Effector memory CD4-positive, alpha-beta T cell (primary cell): ENCODE results near the gene VBP1.
"Not testable (repeated sequence)": the region's sequence is repeated elsewhere in the genome, so short reads cannot be mapped to it uniquely, and the experiment has no call there.

Experiments
- DNase-seq, 3 donors: peaks; one replicate each; pipeline ENCODE4 v3.0.0-alpha.2; 2020
- H3K27ac ChIP-seq: 2 replicates; pipeline ENCODE4 v1.7.0; 2013; ENCODE audit warnings: mild to moderate bottlenecking, low read length, moderate library complexity; ENCODE audit not compliant: insufficient read depth, poor library complexity, severe bottlenecking
- H3K27me3 ChIP-seq: replicated peaks from 2 replicates; pipeline ENCODE4 v1.7.0; 2013; ENCODE audit warnings: mild to moderate bottlenecking, low read length; ENCODE audit not compliant: insufficient read depth, control insufficient read depth, poor library complexity, severe bottlenecking
- H3K36me3 ChIP-seq: 2 replicates; pipeline ENCODE4 v1.7.0; 2013; ENCODE audit warnings: mild to moderate bottlenecking, low read length, moderate library complexity; ENCODE audit not compliant: control insufficient read depth, insufficient read depth
- H3K4me1 ChIP-seq: 2 replicates; pipeline ENCODE4 v1.7.0; 2013; ENCODE audit warnings: low read length, mild to moderate bottlenecking; ENCODE audit not compliant: control insufficient read depth, insufficient read depth, poor library complexity, severe bottlenecking
- H3K4me3 ChIP-seq: 2 replicates; pipeline ENCODE4 v1.7.0; 2013; ENCODE audit warnings: low read length, low read depth, mild to moderate bottlenecking; ENCODE audit not compliant: insufficient read depth, poor library complexity, severe bottlenecking
- H3K9me3 ChIP-seq: 2 replicates; pipeline ENCODE4 v1.7.0; 2013; ENCODE audit warnings: mild to moderate bottlenecking, low read length, moderate library complexity; ENCODE audit not compliant: control insufficient read depth

Gene VBP1

DNA sequence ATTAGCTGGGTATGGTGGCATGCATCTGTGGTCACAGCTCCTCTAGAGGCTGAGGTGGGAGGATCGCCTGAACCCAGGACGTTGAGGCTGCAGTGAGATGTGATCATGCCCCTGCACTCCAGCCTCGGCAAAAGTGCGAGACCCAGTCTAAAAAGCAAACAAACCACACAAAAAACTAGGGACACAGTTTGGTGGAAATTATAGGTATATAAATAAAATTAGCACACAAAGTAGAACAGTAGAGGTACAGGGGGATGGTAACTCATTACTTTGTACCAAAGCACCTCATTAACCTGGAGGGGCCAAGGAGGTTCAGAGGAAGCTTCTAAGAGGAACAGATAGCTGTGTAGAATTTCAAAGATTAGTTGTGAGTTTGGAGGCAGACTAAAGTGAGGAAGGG, 5.1 kb downstream of the VBP1 start:
- Histone ChIP-seq H3K27me3 (no peaks in the 10 kb centered on the region), H3K4me1 (peaks cover 7% of the 10 kb centered on the region), H3K36me3 (peaks cover 7% of the 10 kb centered on the region), H3K4me3 (no peak overlapping the region), H3K27ac (no peak overlapping the region), H3K9me3 (no peaks in the 10 kb centered on the region)
- no peak for DNase-seq

DNA sequence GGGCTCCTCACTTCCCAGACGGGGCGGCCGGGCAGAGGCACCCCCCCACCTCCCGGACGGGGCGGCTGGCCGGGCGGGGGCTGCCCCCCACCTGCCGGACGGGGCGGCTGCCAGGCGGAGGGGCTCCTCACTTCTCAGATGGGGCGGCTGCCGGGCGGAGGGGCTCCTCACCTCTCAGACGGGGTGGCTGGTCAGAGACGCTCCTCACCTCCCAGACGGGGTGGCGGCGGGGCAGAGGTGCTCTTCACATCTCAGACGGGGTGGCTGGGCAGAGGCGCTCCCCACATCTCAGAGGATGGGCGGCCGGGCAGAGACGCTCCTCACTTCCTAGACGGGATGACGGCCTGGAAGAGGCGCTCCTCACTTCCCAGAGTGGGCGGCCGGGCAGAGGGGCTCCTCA, 7.5 kb downstream of the VBP1 start:
- H3K9me3 ChIP-seq, H3K27me3 ChIP-seq, H3K4me1 ChIP-seq, H3K4me3 ChIP-seq, H3K27ac ChIP-seq, DNase-seq: not testable (repeated sequence)
- peaks cover 22% of the 10 kb centered on the region for H3K36me3 ChIP-seq

DNA sequence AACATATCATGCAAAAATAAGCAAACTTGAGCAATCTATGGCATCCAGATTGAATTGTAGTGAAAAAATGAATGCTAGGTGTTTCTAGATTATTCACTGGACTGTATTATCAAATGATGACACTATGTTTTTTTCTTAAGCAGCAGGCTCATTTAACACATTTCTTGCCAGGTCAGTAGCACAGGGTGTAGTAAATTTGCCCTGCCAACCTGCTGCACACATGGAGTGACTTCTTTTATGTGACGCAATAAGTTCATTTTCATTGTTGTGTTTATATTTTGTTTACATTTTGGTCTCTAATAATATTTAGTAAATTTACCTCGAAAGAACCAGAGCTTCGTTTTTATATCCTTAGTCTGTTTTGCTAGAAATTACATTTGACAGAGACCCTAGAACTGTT, 9.5 kb downstream of the VBP1 start:
- no peaks in the 10 kb centered on the region for H3K27me3 ChIP-seq

DNA sequence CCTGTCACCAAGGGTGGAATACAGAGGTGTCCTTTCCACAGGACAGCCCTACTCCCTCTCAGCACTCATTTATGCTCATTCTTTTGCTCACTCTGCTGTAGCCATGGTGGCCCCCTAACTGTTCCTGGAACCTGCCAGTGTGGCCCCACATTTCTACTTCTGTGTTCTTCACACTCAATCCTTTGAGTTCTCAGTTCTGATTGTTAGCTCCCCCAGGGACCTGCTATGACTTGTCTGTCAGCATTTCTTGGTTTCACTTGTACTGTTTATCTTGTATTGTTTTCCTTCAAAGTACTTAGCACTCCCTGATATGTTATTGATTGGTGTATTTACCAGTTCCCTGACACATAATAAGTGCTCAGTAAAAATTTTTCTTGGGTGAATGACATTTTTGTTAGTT, 14.9 kb downstream of the VBP1 start:
- DNase-seq: no peak
- peaks cover 18% of the 10 kb centered on the region for H3K36me3 ChIP-seq
- no peak overlapping the region for H3K27ac ChIP-seq
- H3K9me3 ChIP-seq: no peaks in the 10 kb centered on the region
- H3K4me1 ChIP-seq: no peaks in the 10 kb centered on the region
- no peak overlapping the region for H3K4me3 ChIP-seq
- H3K27me3 ChIP-seq: no peaks in the 10 kb centered on the region

More for the DNA sequence above, 9.5 kb downstream of the VBP1 start:
- Histone ChIP-seq H3K9me3 (no peaks in the 10 kb centered on the region), H3K27ac (no peak overlapping the region), H3K4me1 (no peaks in the 10 kb centered on the region), H3K36me3 (peaks cover 22% of the 10 kb centered on the region), H3K4me3 (no peak overlapping the region)
- no peak for DNase-seq

DNA sequence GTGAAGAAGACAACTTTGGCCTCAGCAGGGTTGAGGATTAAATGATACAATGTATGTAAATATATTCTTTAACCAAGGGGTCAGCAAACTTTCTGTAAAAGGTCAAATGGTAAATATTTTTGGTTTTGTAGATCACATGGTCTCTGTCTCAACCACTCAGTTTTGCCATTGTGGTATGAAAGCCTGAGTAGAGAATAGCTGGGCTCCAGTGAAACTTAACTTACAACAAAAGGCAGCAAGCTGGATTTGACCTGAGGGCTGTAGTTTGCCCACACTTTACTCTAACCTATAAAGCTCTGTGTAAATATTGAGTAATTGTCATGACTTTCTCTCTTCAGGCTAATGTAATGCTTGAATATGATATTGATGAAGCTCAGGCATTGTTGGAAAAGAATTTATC, 19.6 kb downstream of the VBP1 start:
- Histone ChIP-seq H3K27ac (no peak overlapping the region), H3K9me3 (no peaks in the 10 kb centered on the region), H3K4me3 (no peak overlapping the region), H3K36me3 (peaks cover 14% of the 10 kb centered on the region), H3K4me1 (no peaks in the 10 kb centered on the region), H3K27me3 (no peaks in the 10 kb centered on the region)
- DNase-seq: no peak

DNA sequence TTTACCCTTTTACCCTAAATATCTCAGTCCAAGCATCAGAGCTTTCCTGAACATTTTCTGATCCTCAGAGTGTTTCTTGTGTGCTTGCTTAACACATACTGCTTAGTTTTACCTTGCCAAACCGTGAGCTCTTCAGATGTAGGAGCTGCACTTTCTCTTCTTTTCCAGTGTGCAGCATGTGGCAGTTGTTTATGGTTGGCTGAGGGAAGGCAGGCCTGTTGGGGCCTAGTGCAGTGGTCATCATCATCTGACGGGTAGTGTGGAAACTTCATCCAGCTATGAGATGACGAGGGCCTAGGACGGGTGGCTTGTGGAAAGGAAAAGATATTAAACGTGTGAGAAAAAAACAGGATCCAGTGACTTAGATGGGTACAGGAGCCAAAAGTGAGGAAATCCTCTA, 21.5 kb downstream of the VBP1 start:
- no peak for DNase-seq
- H3K9me3 ChIP-seq: no peaks in the 10 kb centered on the region
- H3K36me3 ChIP-seq: peaks cover 14% of the 10 kb centered on the region
- no peaks in the 10 kb centered on the region for H3K4me1 ChIP-seq
- no peak overlapping the region for H3K4me3 ChIP-seq
- no peaks in the 10 kb centered on the region for H3K27me3 ChIP-seq
- no peak overlapping the region for H3K27ac ChIP-seq

DNA sequence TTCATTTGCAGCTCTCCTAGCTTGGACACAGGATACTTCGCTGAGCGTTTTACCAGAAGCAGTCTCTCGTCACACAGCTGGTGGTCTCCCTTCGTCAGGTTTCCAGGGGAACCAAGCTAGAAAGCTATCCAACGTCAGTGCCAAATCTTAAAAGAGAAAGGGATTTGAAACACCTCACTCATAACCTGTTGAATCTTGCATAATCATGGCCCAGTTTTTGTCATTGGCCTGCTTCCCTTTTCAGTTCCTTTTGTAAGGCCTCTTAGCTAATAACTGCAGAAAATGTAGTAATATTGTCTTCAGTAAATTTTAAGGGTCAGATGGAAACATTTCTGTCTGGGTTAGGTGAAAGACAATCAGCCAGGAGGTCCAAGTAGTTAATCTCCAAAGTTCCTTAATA, 26.0 kb downstream of the VBP1 start:
- Histone ChIP-seq H3K27me3 (no peaks in the 10 kb centered on the region), H3K4me1 (no peaks in the 10 kb centered on the region), H3K27ac (no peak overlapping the region), H3K9me3 (no peaks in the 10 kb centered on the region), H3K4me3 (no peak overlapping the region), H3K36me3 (peaks cover 7% of the 10 kb centered on the region)
- DNase-seq: no peak

DNA sequence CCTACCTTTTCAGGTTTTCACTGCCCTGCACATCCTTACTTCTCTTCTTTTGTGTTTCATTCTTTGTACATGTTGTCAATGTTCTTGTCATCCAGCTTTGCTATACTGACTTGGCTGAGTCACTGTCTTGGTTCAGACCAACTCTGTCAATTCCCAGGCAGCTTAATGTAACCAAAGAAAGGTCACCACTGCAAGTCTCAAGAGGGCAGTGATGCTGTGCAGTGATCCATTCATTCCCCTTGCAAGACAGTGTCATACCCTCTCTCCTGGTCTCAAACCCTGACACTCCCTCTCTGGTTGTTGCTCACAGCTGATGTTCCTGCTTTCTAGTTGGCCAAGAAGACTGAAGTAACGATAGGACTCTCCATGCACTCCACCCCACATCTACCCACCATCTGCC, 30.5 kb downstream of the VBP1 start:
- Histone ChIP-seq H3K27ac (no peak overlapping the region), H3K4me1 (no peaks in the 10 kb centered on the region)
- DNase-seq: no peak

DNA sequence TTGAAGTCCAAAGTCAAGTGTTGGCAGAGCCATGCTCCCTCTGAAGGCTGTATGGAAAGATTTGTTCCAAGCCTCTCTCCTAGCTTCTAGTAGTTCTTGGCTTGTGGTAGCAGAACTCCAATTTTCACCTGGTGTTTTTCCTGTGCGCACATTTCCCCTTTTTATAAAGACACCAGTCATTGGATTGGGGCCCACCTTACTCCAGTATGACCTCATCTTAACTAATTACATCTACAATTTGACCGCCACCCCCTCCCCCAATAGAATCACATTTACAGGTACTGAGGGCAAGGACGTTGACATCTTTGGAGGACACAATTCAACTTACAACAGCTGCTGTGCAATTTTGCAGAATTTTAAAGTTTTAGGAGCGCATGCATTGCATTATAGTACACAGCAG, 31.2 kb downstream of the VBP1 start:
- no peaks in the 10 kb centered on the region for H3K27me3 ChIP-seq
- no peaks in the 10 kb centered on the region for H3K9me3 ChIP-seq
- DNase-seq: no peak
- H3K4me3 ChIP-seq: no peak overlapping the region
- no peaks in the 10 kb centered on the region for H3K4me1 ChIP-seq
- H3K27ac ChIP-seq: no peak overlapping the region
- H3K36me3 ChIP-seq: no peaks in the 10 kb centered on the region

More for the DNA sequence above, 30.5 kb downstream of the VBP1 start:
- Histone ChIP-seq H3K36me3 (no peaks in the 10 kb centered on the region), H3K9me3 (no peaks in the 10 kb centered on the region), H3K27me3 (no peaks in the 10 kb centered on the region), H3K4me3 (no peak overlapping the region)

DNA sequence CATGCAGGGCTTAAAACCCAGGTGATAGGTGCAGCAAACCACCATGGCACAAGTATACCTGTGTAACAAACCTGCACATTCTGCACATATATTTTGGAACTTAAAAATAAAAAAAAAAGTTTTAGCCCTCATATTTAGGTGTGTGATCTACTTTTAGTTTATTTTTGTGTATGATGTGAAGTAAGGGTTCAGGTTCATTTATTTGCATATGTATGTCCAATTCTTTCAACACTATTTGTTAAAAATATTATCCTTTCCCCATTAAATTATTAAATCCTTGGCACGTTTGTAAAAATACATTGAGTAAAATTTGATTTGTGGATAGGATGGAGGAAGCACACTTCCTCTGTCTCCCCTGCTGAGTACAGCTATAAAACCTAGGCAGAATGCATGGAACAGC, 35.1 kb downstream of the VBP1 start:
- Histone ChIP-seq H3K36me3 (no peaks in the 10 kb centered on the region), H3K4me1 (no peaks in the 10 kb centered on the region)

DNA sequence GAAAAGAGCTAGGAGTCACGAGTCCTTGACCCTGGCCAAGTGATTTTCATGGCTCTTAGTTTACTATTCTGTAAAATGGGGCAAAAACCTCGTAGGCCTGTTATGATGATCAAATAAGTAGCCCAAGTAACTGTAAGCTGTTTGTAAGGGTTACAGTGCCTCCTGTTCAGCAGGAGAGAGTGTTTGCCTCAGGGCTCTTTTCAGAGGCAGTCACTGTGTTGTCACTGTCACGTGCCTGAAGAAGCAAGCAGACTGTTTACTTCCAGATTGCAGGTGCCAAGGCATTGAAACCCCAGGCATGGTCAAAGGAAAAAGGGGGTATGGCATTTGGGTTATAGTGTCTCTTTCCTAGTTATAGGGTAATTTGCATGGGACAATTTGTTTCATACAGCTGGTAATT, 43.5 kb downstream of the VBP1 start:
- no peaks in the 10 kb centered on the region for H3K27me3 ChIP-seq
- no peaks in the 10 kb centered on the region for H3K36me3 ChIP-seq
- H3K4me1 ChIP-seq: peaks cover 3% of the 10 kb centered on the region
- H3K9me3 ChIP-seq: no peaks in the 10 kb centered on the region
- no peak overlapping the region for H3K4me3 ChIP-seq
- no peak overlapping the region for H3K27ac ChIP-seq
- no peak for DNase-seq

More for the DNA sequence above, 35.1 kb downstream of the VBP1 start:
- H3K27ac ChIP-seq: no peak overlapping the region
- H3K27me3 ChIP-seq: no peaks in the 10 kb centered on the region
- no peak overlapping the region for H3K4me3 ChIP-seq
- no peak for DNase-seq
- no peaks in the 10 kb centered on the region for H3K9me3 ChIP-seq
